Kidney (tissue), 14 donors: ENCODE data around the gene ADAMTS14. TPM values are rescaled to one million over a fixed set of nuclear protein-coding genes. Genes with fewer than 3 reads are reported as not detected.

Source experiments
- DNase-seq, 5 donors: peaks; one replicate each; pipeline ENCODE4 v3.0.0-alpha.2; 2013 to 2020
- FAIRE-seq: peaks from 2 replicates; lab custom pipeline; 2012; peaks lifted over from hg19 to GRCh38; lab: Jason Lieb, UNC
- H3K27ac ChIP-seq, 2 donors: one replicate each; pipeline ENCODE4 v1.7.0; 2013; ENCODE audit warnings: low read depth in 2 of 2, low read length in 2 of 2, inconsistent platforms in 1 of 2
- H3K27me3 ChIP-seq: one replicate; pipeline ENCODE4 v1.7.1; 2013; ENCODE audit warnings: low read length, inconsistent platforms; ENCODE audit not compliant: control insufficient read depth, insufficient read depth
- H3K36me3 ChIP-seq, 3 donors: one replicate each; pipeline versions ENCODE4 v1.7.0 to v1.7.1; 2013; ENCODE audit warnings: low read length in 3 of 3, control low read depth in 1 of 3, inconsistent platforms in 1 of 3; ENCODE audit not compliant: insufficient read depth in 3 of 3, control insufficient read depth in 2 of 3
- H3K4me1 ChIP-seq, 3 donors: one replicate each; pipeline versions ENCODE4 v1.7.0 to v1.7.1; 2013; ENCODE audit warnings: low read length in 3 of 3, inconsistent platforms in 1 of 3, low read depth in 1 of 3; ENCODE audit not compliant: control insufficient read depth in 2 of 3, insufficient read depth in 2 of 3
- H3K4me3 ChIP-seq, 3 donors: one replicate each; pipeline versions ENCODE4 v1.7.0 to v1.8.1; 2013; ENCODE audit warnings: low read length in 3 of 3, control low read depth in 1 of 3, inconsistent platforms in 1 of 3
- H3K9ac ChIP-seq, 3 donors: one replicate each; pipeline versions ENCODE4 v1.7.0 to v1.7.1; 2013; ENCODE audit warnings: low read length in 3 of 3, control low read depth in 1 of 3, inconsistent platforms in 1 of 3
- H3K9me3 ChIP-seq, 3 donors: one replicate each; pipeline versions ENCODE4 v1.7.0 to v1.7.1; 2013; ENCODE audit warnings: low read length in 3 of 3, control low read depth in 1 of 3, inconsistent platforms in 1 of 3; ENCODE audit not compliant: control insufficient read depth in 2 of 3, insufficient read depth in 1 of 3
- intact Hi-C: fragments of 100-400 bp; cut with DNase I; formaldehyde crosslinking; loops from one replicate; pipeline ENCODE4 v1.11.1; 2022
- polyA plus RNA-seq: library from polyadenylated mRNA; stranded (reverse); fragments of 350-450 nt; fragmentation: Illumina TruSeq; extraction: RNeasy Lipid Tissue Mini Kit (QIAGEN cat#74804); gene quantifications from one replicate; pipeline ENCODE4 v1.2.3, GENCODE V29; 2014; ENCODE audit warnings: low read depth, low replicate concordance; ENCODE audit not compliant: insufficient read depth
- total RNA-seq: library from RNA; stranded (reverse); fragmentation: NEBNext Ultra II Directional; extraction: Animal tissue kit (Norgen Biotek cat#: 25700); gene quantifications from one replicate; pipeline ENCODE4 v1.2.1, GENCODE V29; 2021
- TF ChIP-seq, protein P1 (sequence below): IDR thresholded peaks from 3 replicates; pipeline ENCODE4 v1.5.1; 2012; ENCODE audit warnings: mild to moderate bottlenecking, moderate library complexity, borderline replicate concordance; ENCODE audit not compliant: insufficient read depth; ENCODE audit errors: extremely low read depth
- donor health status: control.
- donor health status: control.
- donor health status: control.
- donor health status: control.
- donor health status: control.
- donor health status: DM: yes; HTN: yes; CAD: no.
- donor health status: Normal renal cell carcinoma (clear cell type).

ADAMTS14 gene
- total and polyA plus RNA-seq, 2 donors from 2014 or later, result 0.47 TPM; not detected in 1

DNA sequence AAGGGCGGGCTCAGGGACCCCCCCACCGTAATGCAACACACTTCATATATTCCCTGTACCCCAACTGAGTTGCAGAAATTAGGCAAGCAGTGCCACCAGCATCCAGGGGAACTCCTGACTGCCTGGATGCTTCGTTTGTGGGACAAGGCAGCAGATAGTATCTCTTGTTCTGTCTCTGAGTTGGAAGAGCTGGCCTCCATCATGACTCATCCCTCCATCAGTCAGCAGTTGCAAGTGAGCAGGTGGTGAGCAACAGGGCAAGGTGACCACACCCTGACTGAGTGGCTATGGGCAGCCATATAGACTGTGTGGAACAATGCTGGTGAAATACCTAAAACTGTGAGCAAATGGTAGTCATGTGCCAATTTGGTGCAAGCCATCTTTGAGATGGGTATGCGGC, 22.8 kb upstream of the ADAMTS14 start:
- Histone ChIP-seq H3K4me3 (no peak overlapping the region), H3K9ac (no peak overlapping the region), H3K27ac (no peak overlapping the region), H3K27me3 (no peaks in the 10 kb centered on the region), H3K36me3 (no peaks in the 10 kb centered on the region), H3K4me1 (no peaks in the 10 kb centered on the region), H3K9me3 (peaks cover 0 to 6% (median 2%) of the 10 kb centered on the region in 3 donors)
- intact Hi-C loops, result no loop called here
- TF ChIP-seq, protein P1, sequence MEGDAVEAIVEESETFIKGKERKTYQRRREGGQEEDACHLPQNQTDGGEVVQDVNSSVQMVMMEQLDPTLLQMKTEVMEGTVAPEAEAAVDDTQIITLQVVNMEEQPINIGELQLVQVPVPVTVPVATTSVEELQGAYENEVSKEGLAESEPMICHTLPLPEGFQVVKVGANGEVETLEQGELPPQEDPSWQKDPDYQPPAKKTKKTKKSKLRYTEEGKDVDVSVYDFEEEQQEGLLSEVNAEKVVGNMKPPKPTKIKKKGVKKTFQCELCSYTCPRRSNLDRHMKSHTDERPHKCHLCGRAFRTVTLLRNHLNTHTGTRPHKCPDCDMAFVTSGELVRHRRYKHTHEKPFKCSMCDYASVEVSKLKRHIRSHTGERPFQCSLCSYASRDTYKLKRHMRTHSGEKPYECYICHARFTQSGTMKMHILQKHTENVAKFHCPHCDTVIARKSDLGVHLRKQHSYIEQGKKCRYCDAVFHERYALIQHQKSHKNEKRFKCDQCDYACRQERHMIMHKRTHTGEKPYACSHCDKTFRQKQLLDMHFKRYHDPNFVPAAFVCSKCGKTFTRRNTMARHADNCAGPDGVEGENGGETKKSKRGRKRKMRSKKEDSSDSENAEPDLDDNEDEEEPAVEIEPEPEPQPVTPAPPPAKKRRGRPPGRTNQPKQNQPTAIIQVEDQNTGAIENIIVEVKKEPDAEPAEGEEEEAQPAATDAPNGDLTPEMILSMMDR, result no peak
- no peak for DNase-seq
- no peak for FAIRE-seq

DNA sequence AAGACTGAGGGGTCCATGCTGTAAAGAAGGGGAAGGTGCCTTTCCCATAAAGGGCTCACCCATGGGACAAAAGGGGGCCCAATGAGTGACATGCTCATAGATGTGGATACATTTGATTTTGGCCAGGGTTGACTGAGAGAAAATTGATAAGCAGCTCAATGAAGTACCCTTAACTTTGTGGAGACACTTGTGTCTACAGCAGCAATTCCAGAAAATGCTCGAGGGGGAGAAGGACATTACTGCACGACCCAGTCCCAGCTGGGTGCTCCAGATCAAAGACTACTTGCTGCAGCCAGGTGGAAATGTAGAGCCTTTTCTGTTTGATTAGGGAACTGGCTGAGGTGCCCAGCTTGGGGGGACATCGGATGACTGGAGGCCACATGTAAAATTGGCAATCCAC, 22.2 kb upstream of the ADAMTS14 start:
- TF ChIP-seq, protein P1, result no peak
- H3K4me3 ChIP-seq, result no peak overlapping the region
- intact Hi-C loops, result no loop called here
- no peaks in the 10 kb centered on the region for H3K27me3 ChIP-seq
- no peaks in the 10 kb centered on the region for H3K4me1 ChIP-seq
- no peak overlapping the region for H3K9ac ChIP-seq
- DNase-seq, result no peak
- no peaks in the 10 kb centered on the region for H3K36me3 ChIP-seq
- FAIRE-seq, result no peak
- peaks cover 0 to 6% (median 2%) of the 10 kb centered on the region in 3 donors for H3K9me3 ChIP-seq
- H3K27ac ChIP-seq, result no peak overlapping the region

DNA sequence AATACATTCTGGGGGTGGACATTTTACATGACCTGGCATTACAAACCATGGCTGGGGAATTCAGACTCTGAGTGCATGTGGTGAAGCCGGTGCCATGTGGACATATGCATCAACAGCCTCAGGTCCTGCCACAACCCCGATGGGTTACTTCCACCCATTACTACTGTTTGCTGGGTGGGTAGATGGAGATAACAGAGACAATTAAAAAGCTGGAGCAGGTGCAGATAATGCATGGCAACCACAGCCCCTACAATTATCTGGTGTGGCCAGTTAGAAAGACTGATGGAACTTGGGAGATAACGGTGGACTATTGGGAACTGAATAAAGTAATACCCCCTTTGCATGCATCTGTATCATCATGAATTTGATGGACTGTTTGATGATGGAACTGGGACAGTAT, 21.6 kb upstream of the ADAMTS14 start:
- peaks cover 0 to 6% (median 2%) of the 10 kb centered on the region in 3 donors for H3K9me3 ChIP-seq
- H3K27ac ChIP-seq, result no peak overlapping the region
- H3K36me3 ChIP-seq, result no peaks in the 10 kb centered on the region
- FAIRE-seq (no peak), DNase-seq (no peak)
- H3K4me1 ChIP-seq, result no peaks in the 10 kb centered on the region
- intact Hi-C loops, result no loop called here
- H3K27me3 ChIP-seq, result no peaks in the 10 kb centered on the region
- H3K4me3 ChIP-seq, result no peak overlapping the region
- TF ChIP-seq, protein P1, result no peak
- H3K9ac ChIP-seq, result no peak overlapping the region

DNA sequence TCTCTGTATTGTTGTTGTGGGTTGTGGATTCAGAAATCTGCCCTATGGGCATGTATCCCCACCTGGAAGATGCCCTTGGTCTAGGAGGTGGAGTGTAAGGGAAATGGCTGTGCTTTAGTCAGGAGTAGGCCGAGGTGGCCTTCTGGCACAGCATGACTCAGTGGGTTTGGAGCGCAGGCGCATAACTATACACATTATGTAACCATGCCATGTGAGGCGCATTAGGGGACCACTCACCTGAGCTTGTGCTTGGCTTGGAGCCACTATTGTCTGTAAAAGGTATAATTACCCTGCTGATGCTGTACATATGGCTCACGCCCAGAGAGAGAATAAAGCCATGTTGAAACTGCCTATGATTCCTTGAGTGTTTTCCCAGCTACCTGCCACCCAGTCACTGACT, 20.6 kb upstream of the ADAMTS14 start:
- Histone ChIP-seq H3K9me3 (peaks cover 0 to 6% (median 2%) of the 10 kb centered on the region in 3 donors), H3K27ac (no peak overlapping the region), H3K9ac (no peak overlapping the region), H3K4me1 (no peaks in the 10 kb centered on the region), H3K27me3 (no peaks in the 10 kb centered on the region), H3K36me3 (no peaks in the 10 kb centered on the region), H3K4me3 (no peak overlapping the region)
- DNase-seq (no peak), FAIRE-seq (no peak)
- intact Hi-C loops, result no loop called here
- TF ChIP-seq, protein P1, result no peak
